Measurements from ENCODE around the gene BUD31.

BUD31 gene

GRCh38 chr7:99380823-99381663 lies 27.7 kb upstream of the BUD31 start:
- no peak for TF ChIP-seq NFRKB (IDR thresholded peaks at IDR 0.05)
- TF ChIP-seq CTBP1 (IDR thresholded peaks at IDR 0.05; ENCODE audit: borderline replicate concordance) = no peak
- no peak for TF ChIP-seq L3MBTL2 (conservative IDR thresholded peaks at IDR 0.05)
- no peak for TF ChIP-seq SUZ12 (IDR thresholded peaks at IDR 0.05)
- TF ChIP-seq PKNOX1 (IDR thresholded peaks at IDR 0.05) = no peak
- no peak for TF ChIP-seq ELF4 (IDR thresholded peaks at IDR 0.05)
- no peak for TF ChIP-seq TARDBP (IDR thresholded peaks at IDR 0.05)
- no peak for TF ChIP-seq ZNF384 (IDR thresholded peaks at IDR 0.05)
- TF ChIP-seq ARNT (IDR thresholded peaks at IDR 0.05) = no peak
- ChIA-PET CTCF (no interaction called here), POLR2A (no interaction called here)
- DNase-seq (ENCODE audit: extremely low spot score) = no peak

GRCh38 chr7:99381664-99382075 lies 27.1 kb upstream of the BUD31 start:
- ChIA-PET CTCF (no interaction called here), POLR2A (no interaction called here)
- TF ChIP-seq FOXM1 (IDR thresholded peaks at IDR 0.05; ENCODE audit: borderline replicate concordance) (no peak), ZNF384 (IDR thresholded peaks at IDR 0.05) (no peak), SUZ12 (IDR thresholded peaks at IDR 0.05) (no peak), L3MBTL2 (conservative IDR thresholded peaks at IDR 0.05) (no peak), TARDBP (IDR thresholded peaks at IDR 0.05) (no peak), FOXA1 (IDR thresholded peaks at IDR 0.05) (no peak), CTBP1 (IDR thresholded peaks at IDR 0.05; ENCODE audit: borderline replicate concordance) (no peak), BHLHE40 (IDR thresholded peaks at IDR 0.05; ENCODE audit: borderline replicate concordance) (no peak), LEF1 (IDR thresholded peaks at IDR 0.05; ENCODE audit: borderline replicate concordance) (no peak), PKNOX1 (IDR thresholded peaks at IDR 0.05) (no peak), ARNT (IDR thresholded peaks at IDR 0.05) (no peak), HDGF (IDR thresholded peaks at IDR 0.05; ENCODE audit: borderline replicate concordance) (no peak), NFRKB (IDR thresholded peaks at IDR 0.05) (no peak)
- DNase-seq (ENCODE audit: extremely low spot score) = no peak

- POLR2A ChIA-PET = interaction anchor here (1.3 kb wide), 1 partner anchor 26 kb away, joined by 4 read pairs; the partner anchor contains the start of genes BUD31 and PDAP1
Measured at GRCh38 chr7:99383203-99383602, 25.6 kb upstream of the BUD31 start.

GRCh38 chr7:99383791-99384370 lies 24.9 kb upstream of the BUD31 start:
- TF ChIP-seq ELF4 (IDR thresholded peaks at IDR 0.05) (no peak), FOXK2 (IDR thresholded peaks at IDR 0.05) (no peak), CTBP1 (IDR thresholded peaks at IDR 0.05; ENCODE audit: borderline replicate concordance) (no peak), LEF1 (IDR thresholded peaks at IDR 0.05; ENCODE audit: borderline replicate concordance) (no peak), FOXM1 (IDR thresholded peaks at IDR 0.05; ENCODE audit: borderline replicate concordance) (no peak), L3MBTL2 (conservative IDR thresholded peaks at IDR 0.05) (no peak), ARNT (IDR thresholded peaks at IDR 0.05) (no peak), BHLHE40 (IDR thresholded peaks at IDR 0.05; ENCODE audit: borderline replicate concordance) (no peak), NFRKB (IDR thresholded peaks at IDR 0.05) (no peak), TARDBP (IDR thresholded peaks at IDR 0.05) (no peak), SUZ12 (IDR thresholded peaks at IDR 0.05) (no peak)
- ChIA-PET POLR2A (interaction anchor here (1.3 kb wide), 1 partner anchor 25 kb away, joined by 4 read pairs; the partner anchor contains the start of genes BUD31 and PDAP1), CTCF (no interaction called here)
- no peak for DNase-seq (ENCODE audit: extremely low spot score)

More at GRCh38 chr7:99383203-99383602, 25.6 kb upstream of the BUD31 start:
- TF ChIP-seq NFRKB (IDR thresholded peaks at IDR 0.05) (no peak), PKNOX1 (IDR thresholded peaks at IDR 0.05) (no peak), FOXA1 (IDR thresholded peaks at IDR 0.05) (no peak), ARNT (IDR thresholded peaks at IDR 0.05) (no peak), ZNF384 (IDR thresholded peaks at IDR 0.05) (no peak)
- DNase-seq (ENCODE audit: extremely low spot score) = no peak
- CTCF ChIA-PET = no interaction called here

GRCh38 chr7:99384523-99384922 lies 24.2 kb upstream of the BUD31 start:
- TF ChIP-seq L3MBTL2 (conservative IDR thresholded peaks at IDR 0.05) = no peak
- TF ChIP-seq PKNOX1 (IDR thresholded peaks at IDR 0.05) = no peak
- no peak for TF ChIP-seq ARNT (IDR thresholded peaks at IDR 0.05)
- TF ChIP-seq FOXM1 (IDR thresholded peaks at IDR 0.05; ENCODE audit: borderline replicate concordance) = no peak
- TF ChIP-seq CTBP1 (IDR thresholded peaks at IDR 0.05; ENCODE audit: borderline replicate concordance) = no peak
- TF ChIP-seq SP1 (IDR thresholded peaks at IDR 0.05) = no peak
- TF ChIP-seq ELF4 (IDR thresholded peaks at IDR 0.05) = no peak
- no peak for TF ChIP-seq BHLHE40 (IDR thresholded peaks at IDR 0.05; ENCODE audit: borderline replicate concordance)
- TF ChIP-seq FOXA1 (IDR thresholded peaks at IDR 0.05) = no peak
- no peak for TF ChIP-seq NFRKB (IDR thresholded peaks at IDR 0.05)
- no peak for TF ChIP-seq HDGF (IDR thresholded peaks at IDR 0.05; ENCODE audit: borderline replicate concordance)
- no peak for TF ChIP-seq LEF1 (IDR thresholded peaks at IDR 0.05; ENCODE audit: borderline replicate concordance)
- no peak for TF ChIP-seq FOXK2 (IDR thresholded peaks at IDR 0.05)
- ChIA-PET CTCF (no interaction called here), POLR2A (interaction anchor here (1.3 kb wide), 1 partner anchor 24 kb away, joined by 4 read pairs; the partner anchor contains the start of genes BUD31 and PDAP1)
- no peak for DNase-seq (ENCODE audit: extremely low spot score)
